HepG2 (cell line): ENCODE data around the gene NPC1. TPM values are rescaled to one million over a fixed set of nuclear protein-coding genes. Genes with fewer than 3 reads are reported as not detected.
A peak's percentile ranks its signal among the peaks of the same experiment; 100 is the strongest.

ENCODE experiments used
- ATAC-seq: fragments of 200-7000 bp; cut with Tn5 transposase; 3 replicates; pipeline ENCODE4 v1.9.1; 2020; ENCODE audit warnings: mild to moderate bottlenecking, moderate library complexity
- BruUV-seq: library from RNA; stranded (reverse); fragments of 400-500 nt; replicated peaks from 2 replicates; lab custom pipeline; 2021; lab: Mats Ljungman, UMichigan
- CTCF ChIA-PET: fragments of 300-600 bp; formaldehyde crosslinking; extraction: SDS; loops from one replicate; lab custom pipeline; 2021; ENCODE audit warnings: low total read pairs, inconsistent platforms, low intra/inter-chr PET ratio; lab: Yijun Ruan, JAX
- POLR2A ChIA-PET: fragments of 350-600 bp; sonication (Branson Sonifier 250); formaldehyde crosslinking; loops from one replicate; lab custom pipeline; 2020; ENCODE audit warnings: antibody characterized with exemption, inconsistent platforms; lab: Yijun Ruan, JAX
- DNase-seq: peaks from one replicate; pipeline ENCODE4 v3.0.0-alpha.2; 2015; ENCODE audit warnings: low spot score
- FAIRE-seq: peaks from 3 replicates; lab custom pipeline; 2011; peaks lifted over from hg19 to GRCh38; lab: Jason Lieb, UNC
- H2AFZ ChIP-seq: one replicate; pipeline ENCODE4 v1.6.1; 2011; ENCODE audit warnings: low read length, inconsistent platforms
- H3K27ac ChIP-seq: fragments of 300-600 bp; 3 replicates; pipeline ENCODE4 v1.8.0; 2011; ENCODE audit warnings: mixed run types, mild to moderate bottlenecking, mixed read lengths, low read length, inconsistent platforms; ENCODE audit not compliant: insufficient read depth; ENCODE audit errors: extremely low read length
- H3K27me3 ChIP-seq, 2 experiments: fragments of 200-600 bp in 1 of 2; 2 replicates in 1 of 2; 3 replicates in 1 of 2; pipeline versions ENCODE4 v1.6.0 to v1.8.0; 2011; ENCODE audit warnings: low read length in 2 of 2, mild to moderate bottlenecking in 2 of 2, moderate library complexity in 2 of 2, inconsistent platforms in 1 of 2; ENCODE audit not compliant: insufficient read depth in 2 of 2, control insufficient read depth in 1 of 2
- H3K36me3 ChIP-seq, 2 experiments: fragments of 200-600 bp in 1 of 2; replicated peaks in 1 of 2; 2 replicates in 1 of 2; 3 replicates in 1 of 2; pipeline versions ENCODE4 v1.5.1 to v1.8.0; 2011; ENCODE audit warnings: low read length in 2 of 2, inconsistent platforms in 1 of 2; ENCODE audit not compliant: insufficient read depth in 2 of 2, control insufficient read depth in 1 of 2
- H3K4me1 ChIP-seq: 2 replicates; pipeline ENCODE4 v1.5.1; 2012; ENCODE audit warnings: low read length, inconsistent platforms; ENCODE audit not compliant: insufficient read depth
- H3K4me2 ChIP-seq: 2 replicates; pipeline ENCODE4 v1.6.0; 2011; ENCODE audit warnings: low read depth, low read length, inconsistent platforms
- H3K4me3 ChIP-seq, 3 experiments: fragments of 200-600 bp in 1 of 3; sonication (generic), shearing (Covaris generic) in 1 of 3; replicated peaks in 1 of 3; 2 replicates each; pipeline ENCODE4 v1.5.1; 2011 to 2016; ENCODE audit warnings: low read length in 3 of 3, inconsistent platforms in 2 of 3, low read depth in 2 of 3, mild to moderate bottlenecking in 2 of 3, control low read depth in 1 of 3, mixed read lengths in 1 of 3; ENCODE audit not compliant: insufficient read depth in 1 of 3
- H3K79me2 ChIP-seq: one replicate; pipeline ENCODE4 v1.6.1; 2011; ENCODE audit warnings: low read length, inconsistent platforms; ENCODE audit not compliant: insufficient read depth
- H3K9ac ChIP-seq: 2 replicates; pipeline ENCODE4 v1.6.0; 2011; ENCODE audit warnings: mild to moderate bottlenecking, low read depth, low read length, inconsistent platforms; ENCODE audit not compliant: insufficient read depth
- H3K9me3 ChIP-seq: 2 replicates; pipeline ENCODE4 v1.5.1; 2012; ENCODE audit warnings: mild to moderate bottlenecking, low read length
- H4K20me1 ChIP-seq: 2 replicates; pipeline ENCODE4 v1.6.0; 2011; ENCODE audit warnings: inconsistent platforms, mild to moderate bottlenecking, low read length, moderate library complexity; ENCODE audit not compliant: insufficient read depth
- HMGXB4 ChIP-seq, 2 experiments: sonication (generic) in 1 of 2; formaldehyde crosslinking in 1 of 2; IDR thresholded peaks; 2 replicates each; pipeline versions ENCODE4 v1.4.0 to v1.6.1; 2018 to 2020; ENCODE audit warnings: missing genetic modification reagents in 2 of 2, borderline replicate concordance in 1 of 2, low read depth in 1 of 2, mild to moderate bottlenecking in 1 of 2, missing biosample characterization in 1 of 2
- IKZF1 ChIP-seq: fragments of 450-650 bp; IDR thresholded peaks from 2 replicates; pipeline ENCODE4 v1.7.1; 2016
- MLLT10 ChIP-seq: sonication (generic); formaldehyde crosslinking; IDR thresholded peaks from 2 replicates; pipeline ENCODE4 v1.4.0; 2020; ENCODE audit warnings: missing genetic modification reagents
- PHF21A ChIP-seq: sonication (generic); formaldehyde crosslinking; IDR thresholded peaks from 2 replicates; pipeline ENCODE4 v1.5.0; 2020; ENCODE audit warnings: mild to moderate bottlenecking, missing genetic modification reagents
- PLRG1 ChIP-seq: fragments of 450-650 bp; conservative IDR thresholded peaks from 2 replicates; pipeline ENCODE4 v1.6.1; 2016
- RNF2 ChIP-seq: fragments of 450-650 bp; conservative IDR thresholded peaks from 2 replicates; pipeline ENCODE4 v1.6.1; 2016; ENCODE audit warnings: low read depth
- TCF12 ChIP-seq, 2 experiments: fragments of 450-650 bp in 1 of 2; sonication (generic) in 1 of 2; formaldehyde crosslinking in 1 of 2; IDR thresholded peaks; 2 replicates each; pipeline versions ENCODE4 v1.6.1 to v1.8.0; 2017 to 2022; ENCODE audit warnings: antibody characterized with exemption in 1 of 2, mild to moderate bottlenecking in 1 of 2, missing genetic modification reagents in 1 of 2, moderate library complexity in 1 of 2
- TMF1 ChIP-seq: sonication (generic); formaldehyde crosslinking; IDR thresholded peaks from 2 replicates; pipeline ENCODE4 v1.8.1; 2022; ENCODE audit warnings: low read depth, missing genetic modification reagents
- TOPORS ChIP-seq: sonication (generic); formaldehyde crosslinking; IDR thresholded peaks from 2 replicates; pipeline ENCODE4 v1.8.0; 2023; ENCODE audit warnings: mild to moderate bottlenecking, missing genetic modification reagents
- ZNF709 ChIP-seq: sonication (generic); formaldehyde crosslinking; IDR thresholded peaks from 2 replicates; pipeline ENCODE4 v1.5.0; 2020; ENCODE audit warnings: mild to moderate bottlenecking, missing genetic modification reagents
- WGBS: methylation state at CpG from one replicate; pipeline ENCODE4 v1.1.6; 2017; ENCODE audit warnings: low lambda C conversion rate; 5-methylcytosine and 5-hydroxymethylcytosine counted together
- in situ Hi-C: cut with HindIII; loops from 2 replicates; pipeline ENCODE4 v1.10.0; 2017; ENCODE audit warnings: low pct_unique_long_range_greater_than_20kb; ENCODE audit not compliant: extremely low pct_ligation_motif_present
- intact Hi-C: fragments of 100-400 bp; cut with micrococcal nuclease; formaldehyde crosslinking; loops from one replicate; pipeline ENCODE4 v1.10.0; 2022; ENCODE audit not compliant: unreplicated experiment
- polyA plus RNA-seq, 8 experiments: library from polyadenylated mRNA; depleted of rRNA in 3 of 8; stranded (reverse) in 7 of 8; unstranded in 1 of 8; fragments of >200 nt; fragmentation: Illumina TruSeq in 4 of 8; extraction: Trizol in 4 of 8; gene quantifications; 2 replicates each; pipeline versions ENCODE4 v1.2.1 to v1.2.3, GENCODE V29; 2011 to 2016; ENCODE audit warnings: low read depth in 4 of 8, missing spikeins in 1 of 8, mixed read lengths in 1 of 8; ENCODE audit not compliant: insufficient read depth in 1 of 8
- total RNA-seq, 5 experiments: library from RNA; depleted of rRNA; stranded (reverse); fragments of >200 nt; fragmentation: Illumina TruSeq; extraction: Trizol; gene quantifications; 2 replicates each; pipeline ENCODE4 v1.2.3, GENCODE V29; 2016; ENCODE audit warnings: low read depth in 1 of 5

The NPC1 gene
- total and polyA plus RNA-seq, 2 of the 13 experiments (the other 11 are each of a cell fraction or from before 2014, with no cell fraction given): 46.5 to 114 TPM

GRCh38 chr18:23556145-23556780 lies 30.0 kb downstream of the NPC1 start (continued):
- peak in 1 of 2 experiments; percentile 24; a peak in 1 of 4 replicates for TF ChIP-seq HMGXB4 (CRISPR knock-in tag; IDR thresholded peaks at IDR 0.05; ENCODE audit: borderline replicate concordance in 1 of 2, low read depth in 1 of 2)
- TF ChIP-seq MLLT10: no peak
- no peak for TF ChIP-seq RNF2
- TF ChIP-seq TCF12 (IDR thresholded peaks at IDR 0.05): no peak
- peak; percentile 87; the same call in 1 of the 2 replicates for TF ChIP-seq TCF12 (CRISPR knock-in tag; IDR thresholded peaks at IDR 0.05)
- no peak for TF ChIP-seq PLRG1
- no peak; the same call in 1 of the 2 replicates for TF ChIP-seq ZNF709 (CRISPR knock-in tag)
- TF ChIP-seq PHF21A: peak; percentile 100

- Histone ChIP-seq H3K4me3 (no peak overlapping the region), H3K4me1 (peaks cover 69% of the 10 kb centered on the region), H3K79me2 (peaks cover 16% of the 10 kb centered on the region), H3K27me3 (no peaks in the 10 kb centered on the region), H3K36me3 (peaks cover 36 to 67% of the 10 kb centered on the region in 2 experiments), H3K9me3 (no peaks in the 10 kb centered on the region), H3K9ac (no peak overlapping the region), H2AFZ (no peak overlapping the region), H4K20me1 (no peaks in the 10 kb centered on the region), H3K27ac (no peak overlapping the region), H3K4me2 (no peak overlapping the region)
- DNase-seq (no peak), FAIRE-seq (no peak), ATAC-seq (no peak)
- POLR2A ChIA-PET: interaction anchor here (4.6 kb wide), 1 partner anchor 32 kb away, joined by 25 read pairs; the partner anchor contains the start of gene NPC1
- CTCF ChIA-PET: no interaction called here
- intact Hi-C loops: no loop called here
- BruUV-seq: no TSS peak
- in situ Hi-C loops: no loop called here
- TF ChIP-seq TOPORS (CRISPR knock-in tag) (no peak), IKZF1 (no peak), TMF1 (CRISPR knock-in tag) (no peak)
- 98% methylated on average over 5 of the region's 6 CpGs for WGBS
These were observed 32.4 kb downstream of the NPC1 start for GRCh38 chr18:23553887-23554286.
